HL-60 (cell line): ENCODE measurements around the gene PARP2.

ENCODE experiments used
- GABPA ChIP-seq: IDR thresholded peaks from 2 replicates; pipeline ENCODE4 v1.6.1; 2012; ENCODE audit warnings: low read depth
- POLR2AphosphoS5 ChIP-seq: IDR thresholded peaks from 2 replicates; pipeline ENCODE4 v1.6.1; 2012; ENCODE audit warnings: low read depth
- TF ChIP-seq, protein P1 (sequence below): IDR thresholded peaks from one replicate; pipeline ENCODE4 v1.5.1; 2011; ENCODE audit warnings: low read length, control low read depth, inconsistent platforms; ENCODE audit not compliant: insufficient read depth
- TF ChIP-seq, protein P2 (sequence below): IDR thresholded peaks from 2 replicates; pipeline ENCODE4 v1.6.1; 2012; ENCODE audit warnings: low read depth; ENCODE audit not compliant: insufficient replicate concordance

DNA sequence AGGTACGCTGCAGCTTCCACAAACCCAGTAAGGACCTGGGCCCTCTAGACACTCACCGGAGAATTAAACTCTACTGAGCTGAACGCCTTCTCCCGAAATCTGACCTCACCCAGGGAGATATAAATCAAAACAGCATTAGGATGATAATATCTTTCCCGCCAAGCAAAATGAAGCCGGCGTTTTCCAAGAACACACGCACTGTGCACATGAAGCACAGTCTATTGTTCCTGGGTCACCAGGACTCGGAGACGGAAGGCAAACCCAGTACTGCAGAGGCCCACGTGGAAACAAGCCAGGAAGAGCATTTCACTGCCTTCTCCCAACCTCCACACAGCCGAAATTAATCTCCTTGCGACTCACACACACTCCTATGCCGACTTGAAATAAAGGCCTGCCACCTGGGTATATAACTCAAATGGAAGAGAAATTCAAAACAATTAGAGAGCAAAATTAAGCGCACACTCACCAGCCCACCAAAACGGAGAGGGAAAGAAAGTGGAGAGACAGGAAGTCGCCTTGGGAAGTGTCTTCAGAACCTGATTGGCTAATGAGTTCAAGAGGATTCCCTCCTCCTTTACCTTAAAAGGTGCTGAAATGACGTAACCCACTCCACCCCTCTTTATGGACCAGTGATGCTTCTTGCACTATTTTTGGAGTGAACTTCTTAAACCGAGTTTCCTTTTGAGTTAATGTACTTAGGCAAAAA is 10.5 kb upstream of the PARP2 start, which contains the start of gene CCNB1IP1:
- TF ChIP-seq, protein P1, sequence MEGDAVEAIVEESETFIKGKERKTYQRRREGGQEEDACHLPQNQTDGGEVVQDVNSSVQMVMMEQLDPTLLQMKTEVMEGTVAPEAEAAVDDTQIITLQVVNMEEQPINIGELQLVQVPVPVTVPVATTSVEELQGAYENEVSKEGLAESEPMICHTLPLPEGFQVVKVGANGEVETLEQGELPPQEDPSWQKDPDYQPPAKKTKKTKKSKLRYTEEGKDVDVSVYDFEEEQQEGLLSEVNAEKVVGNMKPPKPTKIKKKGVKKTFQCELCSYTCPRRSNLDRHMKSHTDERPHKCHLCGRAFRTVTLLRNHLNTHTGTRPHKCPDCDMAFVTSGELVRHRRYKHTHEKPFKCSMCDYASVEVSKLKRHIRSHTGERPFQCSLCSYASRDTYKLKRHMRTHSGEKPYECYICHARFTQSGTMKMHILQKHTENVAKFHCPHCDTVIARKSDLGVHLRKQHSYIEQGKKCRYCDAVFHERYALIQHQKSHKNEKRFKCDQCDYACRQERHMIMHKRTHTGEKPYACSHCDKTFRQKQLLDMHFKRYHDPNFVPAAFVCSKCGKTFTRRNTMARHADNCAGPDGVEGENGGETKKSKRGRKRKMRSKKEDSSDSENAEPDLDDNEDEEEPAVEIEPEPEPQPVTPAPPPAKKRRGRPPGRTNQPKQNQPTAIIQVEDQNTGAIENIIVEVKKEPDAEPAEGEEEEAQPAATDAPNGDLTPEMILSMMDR: no peak
- TF ChIP-seq POLR2AphosphoS5 (no peak), GABPA (no peak)
- TF ChIP-seq, protein P2, sequence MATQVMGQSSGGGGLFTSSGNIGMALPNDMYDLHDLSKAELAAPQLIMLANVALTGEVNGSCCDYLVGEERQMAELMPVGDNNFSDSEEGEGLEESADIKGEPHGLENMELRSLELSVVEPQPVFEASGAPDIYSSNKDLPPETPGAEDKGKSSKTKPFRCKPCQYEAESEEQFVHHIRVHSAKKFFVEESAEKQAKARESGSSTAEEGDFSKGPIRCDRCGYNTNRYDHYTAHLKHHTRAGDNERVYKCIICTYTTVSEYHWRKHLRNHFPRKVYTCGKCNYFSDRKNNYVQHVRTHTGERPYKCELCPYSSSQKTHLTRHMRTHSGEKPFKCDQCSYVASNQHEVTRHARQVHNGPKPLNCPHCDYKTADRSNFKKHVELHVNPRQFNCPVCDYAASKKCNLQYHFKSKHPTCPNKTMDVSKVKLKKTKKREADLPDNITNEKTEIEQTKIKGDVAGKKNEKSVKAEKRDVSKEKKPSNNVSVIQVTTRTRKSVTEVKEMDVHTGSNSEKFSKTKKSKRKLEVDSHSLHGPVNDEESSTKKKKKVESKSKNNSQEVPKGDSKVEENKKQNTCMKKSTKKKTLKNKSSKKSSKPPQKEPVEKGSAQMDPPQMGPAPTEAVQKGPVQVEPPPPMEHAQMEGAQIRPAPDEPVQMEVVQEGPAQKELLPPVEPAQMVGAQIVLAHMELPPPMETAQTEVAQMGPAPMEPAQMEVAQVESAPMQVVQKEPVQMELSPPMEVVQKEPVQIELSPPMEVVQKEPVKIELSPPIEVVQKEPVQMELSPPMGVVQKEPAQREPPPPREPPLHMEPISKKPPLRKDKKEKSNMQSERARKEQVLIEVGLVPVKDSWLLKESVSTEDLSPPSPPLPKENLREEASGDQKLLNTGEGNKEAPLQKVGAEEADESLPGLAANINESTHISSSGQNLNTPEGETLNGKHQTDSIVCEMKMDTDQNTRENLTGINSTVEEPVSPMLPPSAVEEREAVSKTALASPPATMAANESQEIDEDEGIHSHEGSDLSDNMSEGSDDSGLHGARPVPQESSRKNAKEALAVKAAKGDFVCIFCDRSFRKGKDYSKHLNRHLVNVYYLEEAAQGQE: peak; percentile 16
